Activated effector memory CD4-positive, alpha-beta T cell treated with Interleukin-2 at 50 U/mL for 16 hours (primary cell): ENCODE results near the gene RPTOR.

ENCODE experiments used
- DNase-seq: peaks from one replicate; pipeline ENCODE4 v3.0.0-alpha.2; 2020

Gene RPTOR

GRCh38 chr17:80774146-80774545, 229.5 kb downstream of the RPTOR start:
- no peak for DNase-seq

- DNase-seq = no peak
Observed at GRCh38 chr17:80774643-80775281, 230.1 kb downstream of the RPTOR start.

GRCh38 chr17:80775863-80776262, 231.2 kb downstream of the RPTOR start:
- no peak for DNase-seq

- no peak for DNase-seq
Observed at GRCh38 chr17:80777274-80777673, 232.6 kb downstream of the RPTOR start.

- no peak for DNase-seq
Observed at GRCh38 chr17:80778716-80779115, 234.1 kb downstream of the RPTOR start.

GRCh38 chr17:80779336-80779735, 234.7 kb downstream of the RPTOR start:
- DNase-seq = no peak

- no peak for DNase-seq
Observed at GRCh38 chr17:80779961-80780380, 235.3 kb downstream of the RPTOR start.

GRCh38 chr17:80780381-80781198, 236.0 kb downstream of the RPTOR start:
- DNase-seq = no peak

GRCh38 chr17:80781211-80781610, 236.6 kb downstream of the RPTOR start:
- no peak for DNase-seq

- no peak for DNase-seq
Observed at GRCh38 chr17:80781807-80782277, 237.2 kb downstream of the RPTOR start.

- peak; percentile 39 for DNase-seq
Observed at GRCh38 chr17:80782536-80783427, 238.1 kb downstream of the RPTOR start.

GRCh38 chr17:80783486-80783885, 238.8 kb downstream of the RPTOR start:
- no peak for DNase-seq

GRCh38 chr17:80783971-80784370, 239.3 kb downstream of the RPTOR start:
- no peak for DNase-seq

GRCh38 chr17:80785477-80786178, 241.0 kb downstream of the RPTOR start:
- DNase-seq = no peak

GRCh38 chr17:80786470-80786869, 241.8 kb downstream of the RPTOR start:
- DNase-seq = no peak

- DNase-seq = no peak
Observed at GRCh38 chr17:80786887-80787286, 242.2 kb downstream of the RPTOR start.

GRCh38 chr17:80787881-80788280, 243.2 kb downstream of the RPTOR start:
- no peak for DNase-seq

GRCh38 chr17:80789356-80789902, 244.8 kb downstream of the RPTOR start:
- no peak for DNase-seq

GRCh38 chr17:80790021-80790765, 245.6 kb downstream of the RPTOR start:
- DNase-seq = no peak

GRCh38 chr17:80790981-80791742, 246.5 kb downstream of the RPTOR start:
- DNase-seq = no peak
